Measurements from ENCODE around the gene GTF3C6. TPM values are rescaled to one million over a fixed set of nuclear protein-coding genes. Genes with fewer than 3 reads are reported as not detected.

The GTF3C6 gene, protein sequence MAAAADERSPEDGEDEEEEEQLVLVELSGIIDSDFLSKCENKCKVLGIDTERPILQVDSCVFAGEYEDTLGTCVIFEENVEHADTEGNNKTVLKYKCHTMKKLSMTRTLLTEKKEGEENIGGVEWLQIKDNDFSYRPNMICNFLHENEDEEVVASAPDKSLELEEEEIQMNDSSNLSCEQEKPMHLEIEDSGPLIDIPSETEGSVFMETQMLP
- 137 TPM in 2 replicates for total RNA-seq

DNA sequence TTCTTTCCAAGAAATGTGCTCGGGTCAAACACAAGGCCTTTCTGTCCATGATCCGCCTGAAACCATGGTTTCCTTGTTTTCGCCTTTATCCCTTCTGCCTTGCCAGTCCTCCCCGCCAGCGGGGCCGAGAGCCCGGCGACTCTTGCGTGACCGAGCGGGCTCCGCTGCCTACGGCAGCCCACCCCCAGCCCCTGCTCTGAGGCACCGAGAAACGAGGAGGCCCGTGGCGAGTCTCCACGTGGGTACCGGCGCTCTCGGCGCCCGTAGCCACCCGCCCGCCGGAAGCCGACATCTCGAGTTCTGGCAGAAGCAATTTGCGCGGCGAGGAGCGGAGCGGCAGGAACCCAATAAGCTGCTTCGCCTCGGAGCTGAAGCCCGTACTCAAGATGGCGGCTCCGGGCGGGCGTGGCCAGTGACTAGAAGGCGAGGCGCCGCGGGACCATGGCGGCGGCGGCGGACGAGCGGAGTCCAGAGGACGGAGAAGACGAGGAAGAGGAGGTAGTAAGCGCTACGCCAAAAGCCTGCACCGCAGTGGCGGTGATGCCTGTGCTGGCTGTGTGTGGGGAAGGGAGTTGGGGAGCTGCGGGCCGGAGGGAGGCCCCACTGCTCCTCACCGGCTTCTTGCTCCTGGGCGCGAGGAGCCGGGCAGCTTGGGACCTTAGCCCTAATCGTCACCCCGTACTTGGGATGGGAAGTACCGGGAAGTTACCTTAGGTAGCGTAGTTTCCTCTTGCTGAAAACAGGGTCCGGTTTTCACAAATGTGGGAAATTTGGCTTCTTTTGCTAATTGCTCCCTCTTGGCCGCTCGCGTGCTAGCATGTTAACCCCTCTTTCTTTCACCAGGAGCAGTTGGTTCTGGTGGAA, at the start of gene GTF3C6:
GTF3C6 (plus strand) TSS at position 378 of the 864 bp plus-strand sequence; CDS start at position 442, 64 bp downstream.
- H3K4me1 Mint-ChIP-seq (ENCODE audit: low read depth): peaks cover 16% of the 10 kb centered on the region
- H3K4me3 Mint-ChIP-seq: peak within 1 kb of the TSS; percentile 100
- intact Hi-C loops (cut with micrococcal nuclease): loop anchor here (1.0 to 2.0 kb wide), 6 partner anchors 14 to 1268 kb away; partner anchors contain the start of genes AK9, CDK19 and FIG4
- H3K27ac Mint-ChIP-seq: peak within 1 kb of the TSS; percentile 99
- peaks cover 2% of the 10 kb centered on the region for H3K27me3 Mint-ChIP-seq (ENCODE audit: insufficient read depth)
- peak; percentile 93 for DNase-seq (ENCODE audit: low spot score)
- peaks cover 23% of the 10 kb centered on the region for H3K36me3 Mint-ChIP-seq (ENCODE audit: low read depth)
- H3K9me3 Mint-ChIP-seq: no peaks in the 10 kb centered on the region

DNA sequence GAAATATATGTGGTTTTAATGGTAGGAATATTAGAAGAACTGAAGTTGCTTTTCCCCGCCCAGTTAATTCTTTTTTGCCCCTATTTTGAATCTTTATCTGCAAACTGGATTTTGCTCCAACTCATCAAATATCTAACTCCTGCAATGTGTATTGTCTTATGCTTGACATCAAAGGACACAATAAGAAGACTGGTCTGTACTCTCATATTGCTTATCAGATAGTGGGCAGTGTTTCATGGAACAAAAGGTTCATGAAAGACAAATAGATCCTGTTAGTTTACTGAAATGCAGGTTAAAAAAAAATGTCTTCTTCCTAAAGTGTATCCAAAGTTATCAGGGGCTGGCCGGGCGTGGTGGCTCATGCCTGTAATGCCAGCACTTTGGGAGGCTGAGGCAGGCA, 27.7 kb upstream of the GTF3C6 start:
- DNase-seq (ENCODE audit: low spot score): no peak
- Mint-ChIP-seq H3K36me3 (ENCODE audit: low read depth) (no peaks in the 10 kb centered on the region), H3K4me1 (ENCODE audit: low read depth) (no peaks in the 10 kb centered on the region), H3K27me3 (ENCODE audit: insufficient read depth) (peaks cover 10% of the 10 kb centered on the region), H3K9me3 (no peaks in the 10 kb centered on the region), H3K27ac (no peak overlapping the region), H3K4me3 (no peak overlapping the region)
- intact Hi-C loops (cut with micrococcal nuclease): loop anchor here (1.0 kb wide), 1 partner anchor 14 kb away; no protein-coding TSS in a partner anchor

- Mint-ChIP-seq H3K4me3 (no peak overlapping the region), H3K27me3 (ENCODE audit: insufficient read depth) (peaks cover 3% of the 10 kb centered on the region), H3K36me3 (ENCODE audit: low read depth) (no peaks in the 10 kb centered on the region), H3K9me3 (no peaks in the 10 kb centered on the region), H3K27ac (no peak overlapping the region), H3K4me1 (ENCODE audit: low read depth) (no peaks in the 10 kb centered on the region)
- no peak for DNase-seq (ENCODE audit: low spot score)
- intact Hi-C loops (cut with micrococcal nuclease): no loop called here
Observed at GRCh38 chr6:110933912-110934311, 24.6 kb upstream of the GTF3C6 start.

GRCh38 chr6:110934381-110934898, 24.1 kb upstream of the GTF3C6 start:
- intact Hi-C loops (cut with micrococcal nuclease): no loop called here
- H3K4me3 Mint-ChIP-seq: no peak overlapping the region

DNA sequence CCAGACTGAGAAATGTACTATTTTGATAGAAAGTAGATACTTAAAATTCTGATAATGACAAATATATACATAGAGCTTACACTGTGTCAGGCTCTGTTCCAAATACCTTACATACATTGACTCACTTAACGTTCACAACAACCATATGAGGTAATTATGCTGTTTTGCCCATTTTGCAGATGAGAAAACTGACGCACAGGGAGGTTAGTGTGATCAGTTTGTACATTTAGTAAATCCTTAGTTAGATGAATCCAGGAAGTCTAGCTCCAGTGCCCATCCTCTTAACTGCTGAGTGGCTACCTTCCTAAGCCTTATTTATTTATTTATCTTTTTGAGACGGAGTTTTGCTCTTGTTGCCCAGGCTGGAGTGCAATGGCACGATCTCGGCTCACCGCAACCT, 23.3 kb upstream of the GTF3C6 start:
- Mint-ChIP-seq H3K27ac (no peak overlapping the region), H3K4me1 (ENCODE audit: low read depth) (peaks cover 5% of the 10 kb centered on the region), H3K36me3 (ENCODE audit: low read depth) (no peaks in the 10 kb centered on the region), H3K4me3 (no peak overlapping the region), H3K9me3 (no peaks in the 10 kb centered on the region), H3K27me3 (ENCODE audit: insufficient read depth) (peaks cover 2% of the 10 kb centered on the region)
- no peak for DNase-seq (ENCODE audit: low spot score)
- intact Hi-C loops (cut with micrococcal nuclease): no loop called here

More at GRCh38 chr6:110934381-110934898, 24.1 kb upstream of the GTF3C6 start:
- no peak overlapping the region for H3K27ac Mint-ChIP-seq
- DNase-seq (ENCODE audit: low spot score): no peak
- peaks cover 4% of the 10 kb centered on the region for H3K4me1 Mint-ChIP-seq (ENCODE audit: low read depth)
- H3K36me3 Mint-ChIP-seq (ENCODE audit: low read depth): no peaks in the 10 kb centered on the region
- no peaks in the 10 kb centered on the region for H3K9me3 Mint-ChIP-seq
- peaks cover 3% of the 10 kb centered on the region for H3K27me3 Mint-ChIP-seq (ENCODE audit: insufficient read depth)

DNA sequence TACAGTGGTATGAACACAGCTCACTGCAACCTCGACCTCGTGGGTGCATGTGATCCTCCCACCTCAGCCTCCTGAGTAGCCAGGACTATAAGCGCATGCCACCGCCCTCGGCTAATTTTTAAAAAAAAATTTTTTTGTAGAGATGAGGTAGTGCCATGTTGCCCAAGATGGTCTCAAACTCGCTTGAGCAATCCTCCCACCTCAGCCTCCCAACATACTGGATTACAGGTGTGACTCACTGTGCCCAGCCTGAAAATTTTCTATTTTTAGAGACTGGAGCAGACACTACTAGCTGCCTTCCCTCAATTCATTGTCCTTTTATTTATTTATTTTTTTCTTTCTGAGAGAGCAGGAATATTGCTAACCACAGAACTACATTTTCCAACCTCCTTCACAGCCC, 20.3 kb upstream of the GTF3C6 start:
- H3K27me3 Mint-ChIP-seq (ENCODE audit: insufficient read depth): no peaks in the 10 kb centered on the region
- no peaks in the 10 kb centered on the region for H3K36me3 Mint-ChIP-seq (ENCODE audit: low read depth)

DNA sequence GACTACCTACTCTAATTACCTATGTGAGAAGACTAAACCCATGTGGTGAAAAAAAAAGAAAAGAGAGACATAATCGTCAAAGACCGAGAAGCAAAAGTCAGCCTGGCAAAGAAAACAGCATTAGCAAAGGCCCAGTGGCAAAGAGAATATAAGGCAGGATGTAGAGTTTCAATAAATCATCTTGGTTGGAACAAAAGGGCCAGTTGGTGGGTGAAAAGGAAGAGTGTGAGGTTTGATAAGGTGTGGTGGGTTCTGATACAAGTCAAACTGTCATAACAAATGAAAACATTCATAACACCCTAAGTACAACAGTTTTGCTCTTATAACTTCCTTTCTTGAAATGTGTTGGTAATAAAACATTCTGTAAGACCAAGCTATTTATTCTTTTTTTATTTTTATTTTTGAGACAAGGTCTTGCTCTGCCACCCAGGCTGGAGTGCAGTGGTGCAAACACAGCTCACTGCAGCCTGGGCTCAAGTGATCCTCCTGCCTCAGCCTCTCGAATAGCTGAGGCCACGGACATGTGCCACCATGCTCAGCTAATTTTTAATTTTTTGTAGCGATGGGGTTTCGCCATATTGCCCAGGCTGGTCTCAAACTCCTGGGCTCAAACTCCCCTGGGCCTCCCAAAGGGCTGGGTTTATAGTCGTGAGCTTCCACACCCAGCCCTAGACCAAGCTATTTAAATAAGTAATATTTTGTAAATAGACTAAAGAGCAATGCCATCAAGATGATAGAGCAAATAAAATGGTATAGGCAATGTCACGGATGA, 18.9 kb upstream of the GTF3C6 start:
- Mint-ChIP-seq H3K9me3 (no peaks in the 10 kb centered on the region), H3K4me1 (ENCODE audit: low read depth) (peaks cover 10% of the 10 kb centered on the region), H3K27me3 (ENCODE audit: insufficient read depth) (no peaks in the 10 kb centered on the region), H3K36me3 (ENCODE audit: low read depth) (peaks cover 2% of the 10 kb centered on the region), H3K4me3 (no peak overlapping the region), H3K27ac (no peak overlapping the region)
- no peak for DNase-seq (ENCODE audit: low spot score)
- intact Hi-C loops (cut with micrococcal nuclease): no loop called here

More for the DNA sequence above, 20.3 kb upstream of the GTF3C6 start:
- intact Hi-C loops (cut with micrococcal nuclease): no loop called here
- Mint-ChIP-seq H3K4me3 (no peak overlapping the region), H3K4me1 (ENCODE audit: low read depth) (peaks cover 5% of the 10 kb centered on the region), H3K27ac (no peak overlapping the region), H3K9me3 (no peaks in the 10 kb centered on the region)
- no peak for DNase-seq (ENCODE audit: low spot score)

- no peak overlapping the region for H3K4me3 Mint-ChIP-seq
- H3K9me3 Mint-ChIP-seq: no peaks in the 10 kb centered on the region
- DNase-seq (ENCODE audit: low spot score): peak; percentile 40
- H3K36me3 Mint-ChIP-seq (ENCODE audit: low read depth): peaks cover 2% of the 10 kb centered on the region
- no peaks in the 10 kb centered on the region for H3K27me3 Mint-ChIP-seq (ENCODE audit: insufficient read depth)
- peaks cover 11% of the 10 kb centered on the region for H3K4me1 Mint-ChIP-seq (ENCODE audit: low read depth)
- intact Hi-C loops (cut with micrococcal nuclease): loop anchor here (1.0 kb wide), 8 partner anchors 14 to 262 kb away; partner anchors contain the start of genes CDK19, GTF3C6, RPF2 and SLC16A10
- peak overlapping the region; percentile 80 for H3K27ac Mint-ChIP-seq
Observed at GRCh38 chr6:110944681-110945151, 13.8 kb upstream of the GTF3C6 start.

- H3K9me3 Mint-ChIP-seq: no peaks in the 10 kb centered on the region
- DNase-seq (ENCODE audit: low spot score): no peak
- no peak overlapping the region for H3K27ac Mint-ChIP-seq
- H3K36me3 Mint-ChIP-seq (ENCODE audit: low read depth): peaks cover 2% of the 10 kb centered on the region
- intact Hi-C loops (cut with micrococcal nuclease): no loop called here
- H3K4me1 Mint-ChIP-seq (ENCODE audit: low read depth): peaks cover 13% of the 10 kb centered on the region
- no peaks in the 10 kb centered on the region for H3K27me3 Mint-ChIP-seq (ENCODE audit: insufficient read depth)
- H3K4me3 Mint-ChIP-seq: no peak overlapping the region
Observed at GRCh38 chr6:110946498-110946897, 12.0 kb upstream of the GTF3C6 start.

DNA sequence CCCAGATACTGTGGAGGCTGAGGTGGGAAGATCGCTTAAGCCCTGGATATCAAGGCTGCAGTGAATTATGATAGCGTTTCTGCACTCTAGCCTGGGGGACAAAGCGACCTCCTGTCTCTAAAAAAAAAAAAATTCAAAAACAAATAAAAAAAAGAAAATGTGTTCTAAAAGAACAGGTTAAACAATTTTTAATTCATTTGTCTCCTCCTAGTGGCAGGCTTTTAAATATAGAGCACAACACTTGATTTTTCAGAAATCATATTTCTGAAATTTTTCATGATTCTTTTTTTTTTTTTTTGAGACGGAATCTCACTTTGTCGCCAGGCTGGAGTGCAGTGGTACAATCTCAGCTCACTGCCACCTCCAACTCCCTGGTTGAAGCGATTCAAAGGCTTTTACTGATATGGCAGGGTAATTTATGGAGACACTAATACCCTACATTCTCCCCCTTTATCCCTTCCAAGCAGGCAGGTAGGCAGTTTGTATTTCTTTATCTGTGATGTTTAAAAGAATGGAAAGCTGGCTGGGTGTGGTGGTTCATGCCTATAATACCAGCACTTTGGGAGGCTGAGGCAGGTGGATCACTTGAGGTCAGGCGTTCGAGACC, 8.7 kb upstream of the GTF3C6 start:
- H3K4me3 Mint-ChIP-seq: no peak overlapping the region
- H3K4me1 Mint-ChIP-seq (ENCODE audit: low read depth): peaks cover 8% of the 10 kb centered on the region
- H3K27me3 Mint-ChIP-seq (ENCODE audit: insufficient read depth): peaks cover 2% of the 10 kb centered on the region
- no peaks in the 10 kb centered on the region for H3K36me3 Mint-ChIP-seq (ENCODE audit: low read depth)
- DNase-seq (ENCODE audit: low spot score): no peak
- no peak overlapping the region for H3K27ac Mint-ChIP-seq
- H3K9me3 Mint-ChIP-seq: no peaks in the 10 kb centered on the region
- intact Hi-C loops (cut with micrococcal nuclease): loop anchor here (1.0 kb wide), 2 partner anchors 267 to 421 kb away; no protein-coding TSS in a partner anchor

GRCh38 chr6:110950440-110950839, 8.1 kb upstream of the GTF3C6 start:
- no peak overlapping the region for H3K4me3 Mint-ChIP-seq

GRCh38 chr6:110951008-110951407, 7.5 kb upstream of the GTF3C6 start:
- H3K4me3 Mint-ChIP-seq: no peak overlapping the region
- no peaks in the 10 kb centered on the region for H3K36me3 Mint-ChIP-seq (ENCODE audit: low read depth)
- H3K27me3 Mint-ChIP-seq (ENCODE audit: insufficient read depth): peaks cover 2% of the 10 kb centered on the region
- H3K27ac Mint-ChIP-seq: no peak overlapping the region
- peaks cover 8% of the 10 kb centered on the region for H3K4me1 Mint-ChIP-seq (ENCODE audit: low read depth)
- DNase-seq (ENCODE audit: low spot score): no peak
- no peaks in the 10 kb centered on the region for H3K9me3 Mint-ChIP-seq
- intact Hi-C loops (cut with micrococcal nuclease): no loop called here

More at GRCh38 chr6:110950440-110950839, 8.1 kb upstream of the GTF3C6 start:
- Mint-ChIP-seq H3K27me3 (ENCODE audit: insufficient read depth) (peaks cover 2% of the 10 kb centered on the region), H3K4me1 (ENCODE audit: low read depth) (peaks cover 8% of the 10 kb centered on the region), H3K36me3 (ENCODE audit: low read depth) (no peaks in the 10 kb centered on the region), H3K9me3 (no peaks in the 10 kb centered on the region), H3K27ac (no peak overlapping the region)
- intact Hi-C loops (cut with micrococcal nuclease): no loop called here
- no peak for DNase-seq (ENCODE audit: low spot score)
